Endodermal cell (in vitro differentiated cells): ENCODE results near the gene ZNF536. TPM values are rescaled to one million over a fixed set of nuclear protein-coding genes. Genes with fewer than 3 reads are reported as not detected.

ENCODE experiments used
- DNase-seq: peaks from one replicate; pipeline ENCODE4 v3.0.0-alpha.2; 2017
- H3K27ac ChIP-seq: 2 replicates; pipeline ENCODE4 v1.5.1; 2013; ENCODE audit warnings: mild to moderate bottlenecking, low read depth, low read length, moderate library complexity
- H3K27me3 ChIP-seq: 2 replicates; pipeline ENCODE4 v1.6.1; 2013; ENCODE audit warnings: mild to moderate bottlenecking, low read length, moderate library complexity; ENCODE audit not compliant: insufficient read depth, control insufficient read depth, poor library complexity, severe bottlenecking
- H3K36me3 ChIP-seq: 2 replicates; pipeline ENCODE4 v1.7.0; 2013; ENCODE audit warnings: mild to moderate bottlenecking, low read length, moderate library complexity; ENCODE audit not compliant: control insufficient read depth, insufficient read depth
- H3K4me1 ChIP-seq: one replicate; pipeline ENCODE4 v1.7.0; 2013; ENCODE audit warnings: low read length; ENCODE audit not compliant: control insufficient read depth, insufficient read depth
- H3K4me3 ChIP-seq: 2 replicates; pipeline ENCODE4 v1.5.1; 2013; ENCODE audit warnings: mild to moderate bottlenecking, low read length, moderate library complexity
- H3K9ac ChIP-seq: 2 replicates; pipeline ENCODE4 v1.6.1; 2013; ENCODE audit warnings: mild to moderate bottlenecking, low read length, moderate library complexity; ENCODE audit not compliant: poor library complexity, severe bottlenecking; ENCODE audit errors: extremely low read depth
- H3K9me3 ChIP-seq: 2 replicates; pipeline ENCODE4 v1.6.1; 2013; ENCODE audit warnings: mild to moderate bottlenecking, low read length, moderate library complexity; ENCODE audit not compliant: control insufficient read depth
- H3K27ac Mint-ChIP-seq: 2 replicates; pipeline ENCODE4 v1.8.0; 2020; ENCODE audit warnings: mixed read lengths
- H3K27me3 Mint-ChIP-seq: 2 replicates; pipeline ENCODE4 v1.8.0; 2021; ENCODE audit warnings: mild to moderate bottlenecking, mixed read lengths; ENCODE audit not compliant: insufficient read depth
- H3K36me3 Mint-ChIP-seq: 2 replicates; pipeline ENCODE4 v1.8.0; 2020; ENCODE audit warnings: low read depth, mixed read lengths
- H3K4me1 Mint-ChIP-seq: 2 replicates; pipeline ENCODE4 v1.8.0; 2020; ENCODE audit warnings: mixed read lengths
- H3K4me3 Mint-ChIP-seq: 2 replicates; pipeline ENCODE4 v1.8.0; 2020; ENCODE audit warnings: mild to moderate bottlenecking, moderate library complexity, mixed read lengths
- H3K9me3 Mint-ChIP-seq: 2 replicates; pipeline ENCODE4 v1.8.0; 2020; ENCODE audit warnings: mild to moderate bottlenecking, mixed read lengths
- CTCF ChIP-seq: fragments of 200-600 bp; sonication (generic); conservative IDR thresholded peaks from 2 replicates; pipeline ENCODE4 v1.5.0; 2021; ENCODE audit warnings: antibody characterized with exemption, mild to moderate bottlenecking
- WGBS, 2 experiments: methylation state at CpG; one replicate each; pipeline versions ENCODE4 v1.1.5 to v1.1.7; 2013; ENCODE audit warnings: missing lambda C conversion rate in 2 of 2, mixed read lengths in 1 of 2; ENCODE audit not compliant: insufficient coverage in 1 of 2, insufficient read length in 1 of 2; 5-methylcytosine and 5-hydroxymethylcytosine counted together
- total RNA-seq, 2 donors: library from RNA; stranded (reverse); fragmentation: NEBNext Ultra II Directional in 1 of 2; extraction: Animal tissue kit (Norgen Biotek cat#: 25700) in 1 of 2; gene quantifications; 2 replicates in 1 of 2; 3 replicates in 1 of 2; pipeline ENCODE4 v1.2.1, GENCODE V29; 2021

ZNF536 gene
- total RNA-seq, 2 donors from 2014 or later: not detected

- Histone ChIP-seq H3K36me3 (no peaks in the 10 kb centered on the region), H3K9ac (no peak overlapping the region), H3K4me1 (no peaks in the 10 kb centered on the region), H3K9me3 (no peaks in the 10 kb centered on the region), H3K27ac (no peak overlapping the region), H3K27me3 (peaks cover 69% of the 10 kb centered on the region), H3K4me3 (no peak overlapping the region)
- 81 to 90% methylated on average over 2 to 4 of the region's 4 CpGs for WGBS, 2 experiments
- TF ChIP-seq CTCF: peak; percentile 45
- peak overlapping the region; percentile 34 for H3K4me3 Mint-ChIP-seq
- peak; percentile 74 for DNase-seq
- H3K36me3 Mint-ChIP-seq: no peaks in the 10 kb centered on the region
- H3K4me1 Mint-ChIP-seq: peaks cover 10% of the 10 kb centered on the region
- peaks cover 57% of the 10 kb centered on the region for H3K27me3 Mint-ChIP-seq
- no peak overlapping the region for H3K27ac Mint-ChIP-seq
- H3K9me3 Mint-ChIP-seq: no peaks in the 10 kb centered on the region
These were observed 4.1 kb downstream of the ZNF536 start for GRCh38 chr19:30376272-30376671.

GRCh38 chr19:30376826-30377425 is 4.7 kb downstream of the ZNF536 start:
- Mint-ChIP-seq H3K36me3 (no peaks in the 10 kb centered on the region), H3K4me1 (peaks cover 10% of the 10 kb centered on the region), H3K27ac (no peak overlapping the region), H3K27me3 (peaks cover 58% of the 10 kb centered on the region), H3K9me3 (no peaks in the 10 kb centered on the region), H3K4me3 (no peak overlapping the region)
- Histone ChIP-seq H3K36me3 (no peaks in the 10 kb centered on the region), H3K4me3 (no peak overlapping the region), H3K9me3 (no peaks in the 10 kb centered on the region), H3K27ac (no peak overlapping the region), H3K27me3 (peaks cover 67% of the 10 kb centered on the region), H3K4me1 (no peaks in the 10 kb centered on the region), H3K9ac (no peak overlapping the region)
- TF ChIP-seq CTCF: no peak
- no peak for DNase-seq
- 93 to 94% methylated on average over 8 to 15 of the region's 15 CpGs for WGBS, 2 experiments

DNA sequence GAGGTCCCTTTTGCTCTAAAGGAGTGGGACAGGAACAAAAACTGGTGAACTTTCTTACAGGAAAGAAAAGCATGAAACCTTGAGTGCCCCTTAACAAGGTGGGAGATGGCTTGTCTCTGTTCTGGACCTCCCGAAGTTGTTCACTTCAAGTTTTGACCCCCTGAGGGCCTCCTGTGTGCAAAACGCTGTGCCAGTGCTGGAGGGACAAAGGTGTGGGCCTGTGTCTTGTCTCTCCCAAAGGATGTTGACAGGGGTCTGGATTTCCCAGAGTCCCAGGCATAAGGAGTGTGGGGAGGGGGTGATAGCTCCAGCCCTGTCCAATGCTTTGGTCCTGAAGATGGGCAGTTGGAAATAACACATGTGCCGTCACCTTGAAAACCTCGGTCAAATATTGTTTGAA is 6.5 kb downstream of the ZNF536 start:
- H3K9me3 ChIP-seq: no peaks in the 10 kb centered on the region
- peaks cover 49% of the 10 kb centered on the region for H3K27me3 ChIP-seq
- H3K27ac ChIP-seq: no peak overlapping the region
- WGBS, 2 experiments: 84 to 90% methylated on average over 3 to 4 of the region's 4 CpGs
- no peak overlapping the region for H3K27ac Mint-ChIP-seq
- H3K36me3 ChIP-seq: no peaks in the 10 kb centered on the region
- H3K9ac ChIP-seq: no peak overlapping the region
- no peak for DNase-seq
- H3K4me3 Mint-ChIP-seq: no peak overlapping the region
- no peak for TF ChIP-seq CTCF
- H3K27me3 Mint-ChIP-seq: peaks cover 42% of the 10 kb centered on the region
- H3K9me3 Mint-ChIP-seq: no peaks in the 10 kb centered on the region
- H3K4me1 ChIP-seq: no peaks in the 10 kb centered on the region
- H3K4me1 Mint-ChIP-seq: no peaks in the 10 kb centered on the region
- no peaks in the 10 kb centered on the region for H3K36me3 Mint-ChIP-seq
- no peak overlapping the region for H3K4me3 ChIP-seq
